HL-60/S4 (cell line): Measurements from ENCODE around the gene FMN1.
"Not testable (repeated sequence)": the region's sequence is repeated elsewhere in the genome, so short reads cannot be mapped to it uniquely, and the experiment has no call there.

Experiments
- in situ Hi-C: fragments of 300-500 bp; cut with MboI; formaldehyde crosslinking; loops from 2 replicates; pipeline ENCODE4 v1.14.3; 2022; ENCODE audit warnings: low sequenced_read_pairs

The FMN1 gene

DNA sequence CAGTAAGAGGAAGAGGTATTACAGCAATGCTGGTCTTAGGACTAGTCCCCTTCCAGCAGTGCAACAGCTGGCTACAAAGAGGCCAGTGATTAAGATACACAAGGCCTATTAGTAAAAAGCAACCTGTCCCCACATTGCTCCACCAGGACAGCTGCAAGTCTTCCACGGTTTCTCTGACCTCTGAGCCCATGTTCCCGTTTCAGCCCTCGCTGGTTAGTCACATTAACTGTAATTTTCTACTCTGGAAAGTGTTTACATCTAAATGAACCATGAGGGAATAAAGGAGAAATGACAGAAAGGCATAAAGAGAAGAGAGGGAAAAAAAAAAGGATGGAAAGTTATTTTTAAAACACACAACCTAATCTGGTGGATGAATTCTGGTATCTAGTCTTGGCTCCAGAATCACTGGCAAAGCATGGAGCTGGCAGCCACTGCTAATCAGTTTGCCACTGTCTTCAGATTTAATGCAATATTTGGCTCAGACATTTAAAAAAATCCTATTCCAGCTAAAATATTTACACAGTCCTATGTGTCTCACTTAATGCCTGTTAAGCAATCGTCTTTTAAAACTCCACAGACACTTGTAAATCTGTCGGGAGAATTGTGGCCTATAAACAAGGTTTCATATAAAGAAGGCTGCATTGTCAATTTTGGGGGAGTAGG lies 321.8 kb downstream of the FMN1 start:
- in situ Hi-C loops = no loop called here

DNA sequence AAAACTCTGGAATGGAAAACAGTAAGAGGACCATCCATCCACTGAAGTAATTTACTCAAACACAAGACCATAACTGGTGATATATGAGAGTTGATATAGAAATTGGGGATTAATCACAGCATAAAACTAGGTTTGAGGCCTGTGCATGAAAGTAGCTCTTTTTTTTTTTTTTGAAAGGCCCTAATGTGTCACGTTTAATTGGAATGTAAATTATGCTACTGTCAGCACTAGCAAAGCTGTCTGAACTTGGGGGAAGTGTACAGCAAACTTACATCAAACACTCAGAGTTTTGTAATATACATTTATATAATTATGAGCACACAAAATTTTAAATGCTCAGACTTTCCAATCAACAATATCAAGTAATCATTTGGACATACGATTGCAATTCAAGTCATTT lies 322.6 kb downstream of the FMN1 start:
- in situ Hi-C loops = no loop called here

DNA sequence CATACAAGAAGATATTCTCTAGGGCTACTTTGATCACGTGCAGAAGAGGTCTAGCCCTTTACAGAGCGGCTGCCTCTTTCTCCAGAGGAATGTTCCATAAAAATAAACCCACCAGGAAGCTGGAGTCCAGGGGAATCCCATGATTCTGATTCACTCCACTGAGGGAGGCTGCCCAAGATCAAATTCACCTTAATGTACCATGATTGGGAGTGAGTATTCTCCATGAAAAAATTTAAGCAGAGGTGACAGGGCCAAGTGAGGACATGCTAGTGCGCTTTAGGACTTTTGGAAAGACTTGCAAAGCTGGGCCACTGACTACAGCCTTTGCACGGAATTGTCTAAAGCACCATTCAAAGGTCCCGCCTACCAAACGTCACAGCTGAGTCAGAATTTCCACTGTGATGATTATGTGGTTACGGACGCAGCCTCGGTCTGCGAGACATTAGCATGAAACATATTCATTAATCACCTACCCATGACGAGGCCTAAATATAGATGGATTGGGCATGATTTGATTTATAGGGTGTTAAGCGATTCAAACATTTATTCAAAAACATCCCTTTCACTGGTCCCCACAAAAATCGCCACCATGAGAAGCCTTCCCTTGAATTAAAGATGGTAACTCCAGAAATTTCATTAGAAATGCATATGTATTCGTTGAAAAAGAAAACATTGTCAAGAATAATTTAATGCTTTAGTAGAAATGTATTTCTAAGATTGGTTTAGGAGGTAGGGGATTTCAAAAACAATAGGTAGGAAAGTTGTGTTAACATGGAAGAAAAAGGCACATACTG lies 324.1 kb downstream of the FMN1 start:
- in situ Hi-C loops = no loop called here

DNA sequence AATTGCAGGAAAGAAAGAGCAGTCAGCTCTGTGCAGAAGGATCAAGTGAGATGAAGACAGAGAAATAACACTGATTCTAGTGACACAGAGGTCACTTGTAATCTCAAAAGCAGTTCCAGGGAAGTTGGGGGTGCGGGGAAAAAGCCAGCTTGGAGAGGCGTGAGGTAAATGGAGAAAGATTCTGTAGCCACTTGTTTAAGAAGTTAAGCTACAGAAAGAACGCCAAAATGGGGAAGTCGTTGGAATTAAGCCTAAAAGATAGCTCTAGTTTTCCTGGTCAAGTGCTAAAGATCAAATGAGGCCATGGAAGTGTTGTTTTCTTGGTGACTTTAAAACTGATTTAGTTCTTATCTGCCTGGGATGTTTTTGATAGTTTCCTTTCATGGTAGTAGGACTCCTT lies 324.7 kb downstream of the FMN1 start:
- in situ Hi-C loops = no loop called here

DNA sequence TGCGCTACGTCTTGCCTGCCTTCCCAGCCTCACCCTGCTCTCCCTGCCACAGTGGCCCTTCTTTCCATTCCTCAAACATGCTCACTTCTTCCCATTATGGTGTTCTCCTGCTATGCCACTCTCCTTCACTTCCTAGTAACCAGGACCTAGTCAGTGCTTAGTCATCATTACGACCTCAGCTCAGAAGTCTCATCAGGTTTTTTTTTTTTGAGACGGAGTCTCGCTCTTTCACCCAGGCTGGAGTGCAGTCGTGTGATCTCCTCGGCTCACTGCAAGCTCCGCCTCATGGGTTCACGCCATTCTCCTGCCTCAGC lies 327.2 kb downstream of the FMN1 start:
- in situ Hi-C loops = no loop called here

DNA sequence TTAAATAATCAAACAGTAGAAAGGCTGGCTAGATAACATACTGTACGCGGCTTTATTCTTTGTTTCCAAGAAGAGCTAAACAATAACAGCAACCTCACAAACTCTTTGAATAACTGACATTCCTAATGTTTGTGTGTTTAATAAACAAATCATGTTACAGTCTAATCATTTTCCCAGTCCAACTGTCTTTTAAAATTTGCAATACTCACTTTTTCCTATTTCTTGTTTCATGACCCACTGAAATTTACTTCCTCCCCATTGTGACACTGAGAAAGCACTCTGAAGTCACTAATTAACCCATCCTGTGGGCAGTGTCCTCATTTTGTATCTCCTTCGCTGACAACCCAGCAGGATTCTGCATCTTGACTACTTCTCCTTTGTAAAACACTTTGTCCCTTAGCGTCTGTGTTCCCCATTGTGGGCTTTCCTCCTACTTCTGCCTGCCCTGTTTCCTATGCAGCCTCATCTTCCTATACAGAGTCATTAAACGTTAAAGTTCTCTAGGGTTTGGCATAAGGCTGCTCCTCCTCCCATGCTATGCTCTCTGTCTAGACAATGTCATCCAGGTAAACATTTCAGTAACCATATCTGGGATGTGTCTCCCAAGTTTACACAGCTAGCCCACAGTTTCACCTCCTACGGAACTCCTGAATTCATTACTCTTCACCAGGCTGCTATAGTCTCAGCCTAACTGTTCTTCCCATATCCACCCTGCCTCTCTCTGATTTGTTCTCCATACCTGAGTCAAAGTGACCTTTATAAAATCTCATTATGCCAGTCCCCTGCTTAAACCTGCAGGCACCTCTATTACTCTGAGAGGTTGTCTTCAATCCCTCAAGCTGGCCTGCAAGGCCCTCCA lies 327.8 kb downstream of the FMN1 start:
- in situ Hi-C loops = no loop called here

DNA sequence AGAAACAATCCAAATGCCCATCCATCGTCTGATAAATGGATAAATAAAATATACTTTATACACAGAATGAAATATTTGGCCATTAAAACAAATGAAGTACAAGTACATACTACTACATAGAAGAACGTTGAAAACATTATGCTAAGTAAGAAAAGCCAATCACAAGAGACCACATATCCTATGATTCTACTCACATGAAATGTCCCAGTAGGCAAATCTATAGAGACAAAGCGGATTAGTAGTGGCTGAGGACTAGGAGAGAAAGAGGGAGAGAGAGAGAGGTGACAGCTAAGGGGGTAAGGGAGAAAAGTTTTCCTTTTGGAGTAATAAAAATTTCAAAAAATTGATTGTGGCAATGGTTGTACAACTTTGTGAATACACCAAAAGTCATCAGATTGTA lies 329.7 kb downstream of the FMN1 start:
- in situ Hi-C loops = no loop called here

DNA sequence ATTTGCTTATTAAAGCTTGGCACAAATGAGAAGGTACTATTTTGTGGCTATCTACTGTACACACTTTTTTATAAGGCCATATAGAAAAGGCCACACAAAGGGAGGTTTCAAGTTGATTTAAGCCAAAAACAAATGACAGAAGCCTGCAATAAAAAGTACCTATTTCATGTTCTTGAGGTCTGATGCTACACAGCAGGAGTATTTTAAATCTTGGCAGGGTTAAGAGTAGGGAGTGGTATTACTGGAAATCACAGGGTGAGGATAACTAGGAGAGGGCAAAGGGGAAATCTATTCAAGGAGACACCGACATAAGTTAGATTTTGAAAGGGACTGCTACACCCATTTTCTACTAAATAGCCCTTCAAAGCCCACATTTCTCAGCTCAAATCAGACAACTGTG lies 330.5 kb downstream of the FMN1 start:
- in situ Hi-C loops = no loop called here

DNA sequence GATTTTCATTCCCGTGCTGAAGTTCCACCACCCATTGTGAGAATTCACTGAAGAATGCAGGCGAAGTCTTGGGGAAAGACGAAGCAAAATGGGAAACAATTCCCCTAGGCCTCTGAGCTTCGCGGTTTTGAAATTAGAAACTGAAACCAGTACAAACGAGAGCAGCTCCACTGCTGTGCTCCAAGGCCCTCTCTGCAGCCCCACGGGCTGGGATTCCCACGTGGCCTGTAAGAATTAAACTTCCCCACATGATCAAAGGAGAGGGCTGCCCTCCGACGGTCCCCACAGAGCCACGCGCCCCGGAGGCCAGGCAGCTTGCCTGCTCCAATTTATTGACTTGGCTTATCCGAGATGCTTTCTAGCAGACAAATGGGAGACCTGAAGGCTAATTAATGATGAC lies 332.8 kb downstream of the FMN1 start:
- in situ Hi-C loops = no loop called here

DNA sequence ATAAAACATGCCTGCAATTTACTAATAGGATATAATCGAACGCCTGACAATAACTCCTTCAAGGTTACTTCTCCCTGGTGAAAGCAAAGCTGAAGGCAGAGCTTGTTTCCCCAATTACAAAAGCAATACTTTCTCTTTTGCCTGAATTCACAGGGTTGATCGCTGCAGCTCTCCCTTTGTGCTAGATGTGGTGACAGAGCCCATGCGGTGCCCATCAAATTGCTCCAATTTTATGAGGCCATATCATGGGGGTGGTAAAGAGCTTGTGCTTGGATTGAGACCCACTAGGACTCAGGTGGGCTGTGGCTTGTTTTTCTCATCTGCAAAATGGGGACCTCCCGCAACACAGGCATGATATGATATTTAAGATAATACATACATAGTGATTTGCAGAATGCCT lies 333.3 kb downstream of the FMN1 start:
- in situ Hi-C loops = no loop called here

DNA sequence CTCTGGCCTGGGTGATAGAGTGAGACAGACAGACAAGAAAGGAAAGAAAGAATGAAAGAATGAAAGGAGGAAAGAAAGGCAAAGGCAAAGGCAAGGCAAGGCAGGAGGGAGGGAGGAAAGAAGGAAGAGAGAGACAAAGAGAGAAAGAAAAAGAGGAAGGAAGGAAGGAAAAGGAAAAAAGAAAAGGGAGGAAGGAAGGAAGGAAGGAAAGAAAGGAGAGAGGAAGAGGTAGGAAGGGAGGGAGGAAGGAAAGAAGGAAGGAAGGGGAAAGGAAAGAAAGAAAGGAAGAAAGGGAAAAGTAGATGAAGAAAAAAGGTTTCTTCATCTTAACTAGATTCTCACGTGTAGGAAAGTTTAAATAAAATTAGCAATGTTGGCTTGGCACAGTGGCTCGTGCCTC lies 334.5 kb downstream of the FMN1 start:
- in situ Hi-C loops = no loop called here

DNA sequence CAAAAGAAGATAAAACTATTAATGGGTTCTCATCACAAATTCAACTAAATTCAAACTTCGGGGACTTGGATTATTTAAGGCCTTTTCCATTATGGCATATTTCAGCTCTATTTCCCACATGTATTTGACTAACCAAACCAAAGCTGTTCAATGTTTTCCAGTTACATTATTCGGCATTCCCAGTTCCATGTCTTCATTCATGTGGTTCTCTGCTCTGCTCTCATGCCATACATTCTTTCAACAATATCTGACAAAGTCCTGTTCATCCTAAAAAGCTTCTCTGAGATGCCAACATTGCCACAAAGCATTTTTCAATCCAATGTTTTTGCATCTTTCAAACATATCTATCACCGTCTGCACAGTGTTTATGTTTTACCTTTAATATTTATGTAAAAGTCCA lies 335.3 kb downstream of the FMN1 start:
- in situ Hi-C loops = no loop called here

DNA sequence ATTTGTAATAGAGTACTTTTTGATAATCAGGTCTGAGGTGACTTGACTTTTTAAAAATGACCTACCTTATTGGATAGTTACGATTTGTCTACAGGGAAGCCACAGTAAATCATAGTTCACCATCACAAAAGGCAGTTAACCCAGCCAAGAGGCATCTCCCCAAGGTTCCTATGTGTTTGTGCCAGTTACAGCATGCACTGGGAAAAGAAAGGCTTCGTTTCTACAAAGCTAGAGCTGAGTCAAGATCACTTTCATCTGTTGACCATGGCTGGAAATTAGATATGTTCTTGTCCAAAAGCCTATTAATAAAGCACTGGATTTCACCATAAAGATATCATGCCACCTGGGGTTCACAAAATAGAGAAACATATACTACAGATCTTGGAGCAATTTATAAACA lies 336.8 kb downstream of the FMN1 start:
- in situ Hi-C loops = no loop called here

DNA sequence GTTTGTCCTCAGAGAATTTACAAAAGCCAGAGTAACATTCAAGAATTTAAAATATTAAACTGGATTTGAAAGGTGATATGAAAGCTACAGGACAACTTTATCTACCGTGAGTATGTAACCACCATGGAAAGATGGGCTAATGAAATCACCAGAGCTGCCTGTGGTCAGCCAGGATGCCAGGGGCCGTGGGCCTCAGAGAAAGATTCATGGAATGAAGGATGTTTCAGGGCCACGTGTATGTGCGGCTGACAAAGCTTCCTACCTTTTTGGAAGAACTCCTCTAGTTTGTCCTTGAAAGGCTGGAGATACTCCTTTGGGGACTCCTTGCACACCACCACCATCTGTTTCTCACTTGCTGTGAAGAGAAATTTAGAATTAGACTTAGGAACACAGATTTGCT lies 337.8 kb downstream of the FMN1 start:
- in situ Hi-C loops = no loop called here

DNA sequence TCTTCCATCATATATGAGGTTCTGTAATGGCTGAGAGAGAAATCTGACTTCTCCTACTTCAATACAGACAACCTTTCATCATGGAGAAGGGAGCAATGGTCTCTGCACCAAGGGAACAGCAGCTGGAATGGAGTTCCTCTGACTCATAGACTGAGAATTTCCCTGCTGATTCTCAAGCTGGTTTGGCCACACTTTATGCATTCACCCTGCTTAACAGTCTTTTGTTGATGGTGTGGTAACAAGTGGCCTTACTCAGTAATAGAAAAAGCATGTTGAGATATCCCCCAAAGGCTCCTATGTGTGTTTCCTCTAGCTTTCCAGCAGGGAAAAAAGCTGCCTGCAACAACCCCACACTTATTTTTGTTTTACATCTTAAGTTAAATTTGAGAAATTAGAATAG lies 338.6 kb downstream of the FMN1 start:
- in situ Hi-C loops = no loop called here

DNA sequence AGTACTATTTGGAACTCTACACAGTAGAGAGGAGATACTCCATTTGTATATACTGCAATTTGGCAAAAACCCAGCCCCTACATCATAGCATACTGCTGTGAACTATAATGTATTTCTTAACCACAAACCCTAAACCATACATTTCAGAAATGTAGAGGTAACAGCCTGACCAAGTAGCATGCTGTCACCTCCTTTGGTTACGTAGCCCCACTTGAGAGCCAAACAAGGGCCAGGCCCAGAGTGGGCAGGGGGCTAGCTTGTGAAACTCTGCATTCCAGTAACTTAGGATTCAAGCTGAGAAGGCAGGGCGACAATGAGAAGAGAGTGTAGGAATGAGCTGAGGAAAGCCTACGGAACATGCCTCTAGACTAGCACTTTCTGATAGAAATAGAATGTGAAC lies 340.9 kb downstream of the FMN1 start:
- in situ Hi-C loops = no loop called here

DNA sequence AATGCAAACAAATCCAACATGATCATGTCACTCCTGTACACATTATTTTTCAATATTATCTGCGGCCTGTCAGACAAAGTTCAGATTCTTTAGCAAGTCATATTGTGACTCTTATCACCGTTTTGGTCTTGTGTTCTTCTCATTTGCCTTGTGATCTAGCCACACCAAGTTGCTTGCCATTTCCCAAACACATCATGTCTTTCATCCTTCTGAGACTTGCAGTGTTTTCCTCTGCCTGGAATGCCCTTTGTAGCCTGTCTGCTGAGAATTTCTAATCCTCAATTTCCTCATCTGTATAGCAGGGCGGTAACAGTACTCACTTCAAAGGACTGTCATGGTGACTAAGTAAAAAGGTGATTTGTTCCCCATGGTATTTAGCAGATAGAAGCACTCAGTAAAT lies 341.7 kb downstream of the FMN1 start:
- in situ Hi-C loops = no loop called here

DNA sequence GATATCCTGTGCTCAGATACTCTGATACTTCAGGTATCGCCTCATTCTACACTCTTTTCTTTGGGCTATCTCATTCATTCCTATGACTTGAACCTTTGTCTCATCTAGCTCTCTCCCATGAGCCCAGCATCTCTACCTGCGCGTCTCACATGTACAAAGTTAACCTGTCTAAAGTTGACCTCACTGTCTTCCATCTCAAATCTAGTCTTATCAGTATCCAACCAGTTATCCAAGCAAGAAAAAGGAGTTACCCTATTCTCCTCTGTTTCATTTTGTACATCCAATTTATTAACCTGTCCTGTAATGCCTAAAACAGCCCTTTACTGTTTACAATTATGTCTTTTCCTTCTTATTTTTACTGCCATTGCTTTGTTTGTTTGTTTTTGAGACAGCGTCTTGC lies 342.5 kb downstream of the FMN1 start:
- in situ Hi-C loops = no loop called here

DNA sequence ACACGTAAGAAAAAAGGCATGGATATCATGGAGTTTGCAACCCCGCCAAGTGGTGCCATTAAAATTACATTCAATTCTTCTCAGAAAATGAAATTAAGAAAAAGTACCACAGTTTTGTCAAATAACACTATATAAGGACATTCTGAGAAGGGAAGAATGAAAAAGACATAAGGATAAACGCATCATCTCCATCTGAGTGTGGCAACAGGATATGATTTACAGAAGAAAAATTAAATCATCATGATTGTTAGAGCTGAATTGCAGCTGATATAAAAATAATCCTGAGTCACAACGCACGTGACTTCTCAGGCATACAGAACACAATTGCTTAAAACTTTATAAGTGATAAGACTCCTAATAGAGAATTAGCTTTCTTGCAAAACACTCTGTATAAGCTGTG lies 342.9 kb downstream of the FMN1 start:
- in situ Hi-C loops = no loop called here

DNA sequence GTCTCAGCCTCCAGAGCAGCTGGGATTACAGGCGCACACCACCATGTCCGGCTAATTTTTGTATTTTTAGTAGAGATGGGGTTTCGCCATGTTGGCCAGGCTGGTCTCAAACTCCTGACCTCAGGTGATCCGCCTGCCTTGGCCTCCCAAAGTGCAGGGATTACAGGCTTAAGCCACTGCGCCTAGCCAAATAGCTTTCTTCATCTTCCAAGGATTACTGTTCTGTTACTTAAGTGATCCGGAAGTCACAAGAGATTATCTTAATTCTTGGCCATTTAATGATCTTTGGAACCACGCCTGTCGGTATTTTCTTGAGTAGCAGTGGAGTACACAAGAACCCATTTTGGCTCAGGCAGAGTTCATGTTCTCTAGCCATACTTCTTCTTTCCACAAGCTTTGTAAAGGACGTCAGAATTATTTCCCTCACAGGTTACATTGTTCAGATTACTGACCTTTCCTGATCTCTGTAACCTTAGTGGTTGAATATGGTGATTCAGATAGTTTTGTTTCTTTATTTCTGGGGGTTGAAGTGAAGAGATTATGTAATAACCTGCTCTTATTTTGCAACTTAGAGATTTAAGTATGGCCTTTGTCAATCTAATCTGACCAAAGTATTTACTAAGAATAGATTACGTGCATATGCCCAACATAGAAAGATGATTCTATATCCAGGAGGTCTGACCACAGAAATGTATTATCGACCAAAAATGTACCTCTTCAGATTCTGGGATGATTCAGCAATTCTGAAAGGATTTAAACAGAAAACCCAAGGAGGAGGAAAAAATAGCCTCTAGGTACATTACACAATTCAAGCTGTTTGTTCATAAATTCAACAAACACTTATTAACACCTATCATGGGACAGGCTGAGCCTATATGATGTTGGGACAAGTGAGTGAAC lies 344.5 kb downstream of the FMN1 start:
- in situ Hi-C loops = no loop called here

DNA sequence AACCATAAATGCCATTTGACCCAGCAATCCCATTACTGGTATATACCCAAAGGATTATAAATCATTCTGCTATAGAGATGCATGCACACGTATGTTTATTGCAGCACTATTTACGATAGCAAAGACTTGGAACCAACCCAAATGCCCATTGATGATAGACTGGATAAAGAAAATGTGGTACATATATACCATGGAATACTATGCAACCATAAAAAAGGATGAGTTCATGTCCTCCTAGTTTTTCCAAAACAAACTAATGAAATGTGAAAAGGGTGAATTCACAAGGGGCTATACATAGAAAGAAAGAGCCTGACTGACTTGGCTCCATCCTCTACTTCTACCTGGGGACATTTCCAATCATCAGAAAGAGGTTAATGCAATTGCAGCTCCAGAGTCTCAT lies 347.8 kb downstream of the FMN1 start:
- in situ Hi-C loops = not testable (repeated sequence)
